Ishikawa (cell line): ENCODE results near the gene TLK1.

Experiments used
- CEBPB ChIP-seq: IDR thresholded peaks from 2 replicates; pipeline ENCODE4 v1.6.1; 2012
- CREB1 ChIP-seq: IDR thresholded peaks from 2 replicates; pipeline ENCODE4 v1.6.1; 2012; ENCODE audit warnings: low read depth
- EGR1 ChIP-seq: IDR thresholded peaks from 2 replicates; pipeline ENCODE4 v1.6.1; 2012
- EP300 ChIP-seq: IDR thresholded peaks from 2 replicates; pipeline ENCODE4 v1.6.1; 2012; ENCODE audit warnings: borderline replicate concordance
- FOXM1 ChIP-seq: IDR thresholded peaks from 2 replicates; pipeline ENCODE4 v1.6.1; 2012; ENCODE audit warnings: low read depth, borderline replicate concordance
- MAX ChIP-seq: IDR thresholded peaks from 2 replicates; pipeline ENCODE4 v1.6.1; 2012
- NFIC ChIP-seq: IDR thresholded peaks from 2 replicates; pipeline ENCODE4 v1.6.1; 2012
- RAD21 ChIP-seq: IDR thresholded peaks from 2 replicates; pipeline ENCODE4 v1.6.1; 2012; ENCODE audit warnings: low read depth
- REST ChIP-seq: IDR thresholded peaks from 2 replicates; pipeline ENCODE4 v1.6.1; 2012; ENCODE audit warnings: low read depth, mild to moderate bottlenecking
- TAF1 ChIP-seq: IDR thresholded peaks from 2 replicates; pipeline ENCODE4 v1.6.1; 2012; ENCODE audit warnings: low read depth, mild to moderate bottlenecking
- TCF12 ChIP-seq: IDR thresholded peaks from 2 replicates; pipeline ENCODE4 v1.6.1; 2012; ENCODE audit warnings: low read depth
- TEAD4 ChIP-seq: IDR thresholded peaks from 2 replicates; pipeline ENCODE4 v1.6.1; 2012
- USF1 ChIP-seq: IDR thresholded peaks from 2 replicates; pipeline ENCODE4 v1.6.1; 2012
- YY1 ChIP-seq: IDR thresholded peaks from 2 replicates; pipeline ENCODE4 v1.6.1; 2012; ENCODE audit warnings: low read depth
- ZBTB7A ChIP-seq: IDR thresholded peaks from 2 replicates; pipeline ENCODE4 v1.6.1; 2012; ENCODE audit warnings: low read depth

The TLK1 gene

GRCh38 chr2:171109020-171109419 lies 51.7 kb downstream of the TLK1 start:
- TF ChIP-seq NFIC (no peak), EP300 (no peak), TAF1 (no peak), ZBTB7A (no peak)

- no peak for TF ChIP-seq TCF12
- no peak for TF ChIP-seq MAX
- no peak for TF ChIP-seq REST
- no peak for TF ChIP-seq YY1
- no peak for TF ChIP-seq CREB1
- TF ChIP-seq CEBPB = 0 out of 2 replicates have a peak, but pooled peaks have one; percentile 35
Observed at GRCh38 chr2:171107803-171108202, 52.9 kb downstream of the TLK1 start.

- TF ChIP-seq CEBPB (no peak), NFIC (no peak), EGR1 (no peak), TEAD4 (no peak), TAF1 (no peak), EP300 (no peak), MAX (no peak), RAD21 (no peak), REST (no peak), USF1 (no peak), YY1 (no peak), CREB1 (no peak), FOXM1 (no peak), TCF12 (no peak), ZBTB7A (no peak)
Observed at GRCh38 chr2:171104379-171104778, 56.3 kb downstream of the TLK1 start.

GRCh38 chr2:171102802-171103201 lies 57.9 kb downstream of the TLK1 start:
- TF ChIP-seq TEAD4 (no peak), USF1 (no peak), NFIC (no peak), RAD21 (no peak), FOXM1 (no peak), EP300 (no peak), TCF12 (no peak), REST (no peak), YY1 (no peak)

GRCh38 chr2:171100370-171100769 lies 60.3 kb downstream of the TLK1 start:
- no peak for TF ChIP-seq REST
- no peak for TF ChIP-seq MAX
- no peak for TF ChIP-seq EGR1
- TF ChIP-seq TEAD4 = no peak
- no peak for TF ChIP-seq CREB1
- no peak for TF ChIP-seq TCF12
- no peak for TF ChIP-seq CEBPB
- TF ChIP-seq USF1 = no peak
- TF ChIP-seq RAD21 = no peak
- TF ChIP-seq FOXM1 = no peak
- no peak for TF ChIP-seq TAF1
- TF ChIP-seq NFIC = no peak
- TF ChIP-seq YY1 = no peak
- no peak for TF ChIP-seq ZBTB7A
